ENCODE measurements around the gene TMC8. TPM values are rescaled to one million over a fixed set of nuclear protein-coding genes. Genes with fewer than 3 reads are reported as not detected.

The TMC8 gene
- total RNA-seq, 1 experiment from 2014 or later: not detected

GRCh38 chr17:78120537-78120936, 10.0 kb upstream of the TMC8 start:
- H3K36me3 ChIP-seq (ENCODE audit: control insufficient read depth, insufficient read depth, low read length): peaks cover 3% of the 10 kb centered on the region; the same call in 1 of the 2 replicates
- ChIA-PET CTCF (no interaction called here), POLR2A (interaction anchor here (0.6 kb wide), 1 partner anchor 20 kb away, joined by 4 read pairs; no protein-coding TSS in a partner anchor)
- no peak for DNase-seq
- Mint-ChIP-seq H3K27me3 (ENCODE audit: insufficient read depth, unreplicated experiment) (no peaks in the 10 kb centered on the region), H3K4me3 (ENCODE audit: unreplicated experiment) (no peak overlapping the region), H3K27ac (ENCODE audit: unreplicated experiment) (no peak overlapping the region), H3K36me3 (ENCODE audit: insufficient read depth, unreplicated experiment) (peaks cover 22% of the 10 kb centered on the region), H3K9me3 (ENCODE audit: unreplicated experiment) (no peaks in the 10 kb centered on the region), H3K4me1 (ENCODE audit: low read depth, unreplicated experiment) (no peaks in the 10 kb centered on the region)
- H3K4me3 ChIP-seq (ENCODE audit: low read depth, low read length): no peak overlapping the region
- BruUV-seq (replicated peaks): no TSS peak
- no peaks in the 10 kb centered on the region for H3K9me3 ChIP-seq
- no peaks in the 10 kb centered on the region for H3K27me3 ChIP-seq (replicated peaks; ENCODE audit: control insufficient read depth, insufficient read depth, low read length)
- intact Hi-C loops (cut with micrococcal nuclease; ENCODE audit: unreplicated experiment): no loop called here
- H3K4me1 ChIP-seq: no peaks in the 10 kb centered on the region
- no peak for TF ChIP-seq CTCF (IDR thresholded peaks at IDR 0.05; ENCODE audit: insufficient read depth in 1 of 2, low read depth in 1 of 2, low read length in 1 of 2, severe bottlenecking in 1 of 2, unreplicated experiment in 1 of 2)

- Histone ChIP-seq H3K27me3 (replicated peaks; ENCODE audit: control insufficient read depth, insufficient read depth, low read length) (no peaks in the 10 kb centered on the region), H3K36me3 (ENCODE audit: control insufficient read depth, insufficient read depth, low read length) (peaks cover 5% of the 10 kb centered on the region; the same call in 1 of the 2 replicates), H3K4me1 (no peaks in the 10 kb centered on the region), H3K9me3 (no peaks in the 10 kb centered on the region), H3K4me3 (ENCODE audit: low read depth, low read length) (no peak overlapping the region)
- ChIA-PET CTCF (no interaction called here), POLR2A (interaction anchor here (0.6 kb wide), 1 partner anchor 19 kb away, joined by 4 read pairs; no protein-coding TSS in a partner anchor)
- H3K4me3 Mint-ChIP-seq (ENCODE audit: unreplicated experiment): no peak overlapping the region
- no peaks in the 10 kb centered on the region for H3K27me3 Mint-ChIP-seq (ENCODE audit: insufficient read depth, unreplicated experiment)
- DNase-seq: no peak
- H3K4me1 Mint-ChIP-seq (ENCODE audit: low read depth, unreplicated experiment): no peaks in the 10 kb centered on the region
- no peak for TF ChIP-seq CTCF (IDR thresholded peaks at IDR 0.05; ENCODE audit: insufficient read depth in 1 of 2, low read depth in 1 of 2, low read length in 1 of 2, severe bottlenecking in 1 of 2, unreplicated experiment in 1 of 2)
- no TSS peak for BruUV-seq (replicated peaks)
- intact Hi-C loops (cut with micrococcal nuclease; ENCODE audit: unreplicated experiment): no loop called here
- peaks cover 22% of the 10 kb centered on the region for H3K36me3 Mint-ChIP-seq (ENCODE audit: insufficient read depth, unreplicated experiment)
- no peaks in the 10 kb centered on the region for H3K9me3 Mint-ChIP-seq (ENCODE audit: unreplicated experiment)
- H3K27ac Mint-ChIP-seq (ENCODE audit: unreplicated experiment): no peak overlapping the region
Measured at GRCh38 chr17:78120971-78121800, 9.4 kb upstream of the TMC8 start.

- 0 out of 2 replicates have a peak, but pooled peaks cover 6% of the 10 kb centered on the region for H3K4me1 ChIP-seq
- no peaks in the 10 kb centered on the region for H3K27me3 ChIP-seq (replicated peaks; ENCODE audit: control insufficient read depth, insufficient read depth, low read length)
- H3K9me3 ChIP-seq: no peaks in the 10 kb centered on the region
- no peaks in the 10 kb centered on the region for H3K27me3 Mint-ChIP-seq (ENCODE audit: insufficient read depth, unreplicated experiment)
- ChIA-PET CTCF (no interaction called here), POLR2A (no interaction called here)
- H3K4me1 Mint-ChIP-seq (ENCODE audit: low read depth, unreplicated experiment): no peaks in the 10 kb centered on the region
- peaks cover 5% of the 10 kb centered on the region; the same call in 1 of the 2 replicates for H3K36me3 ChIP-seq (ENCODE audit: control insufficient read depth, insufficient read depth, low read length)
- no peaks in the 10 kb centered on the region for H3K9me3 Mint-ChIP-seq (ENCODE audit: unreplicated experiment)
- no peak overlapping the region for H3K27ac Mint-ChIP-seq (ENCODE audit: unreplicated experiment)
- H3K36me3 Mint-ChIP-seq (ENCODE audit: insufficient read depth, unreplicated experiment): peaks cover 22% of the 10 kb centered on the region
- intact Hi-C loops (cut with micrococcal nuclease; ENCODE audit: unreplicated experiment): no loop called here
- no peak overlapping the region for H3K4me3 ChIP-seq (ENCODE audit: low read depth, low read length)
- no TSS peak for BruUV-seq (replicated peaks)
- no peak overlapping the region for H3K4me3 Mint-ChIP-seq (ENCODE audit: unreplicated experiment)
- TF ChIP-seq CTCF (IDR thresholded peaks at IDR 0.05; ENCODE audit: insufficient read depth in 1 of 2, low read depth in 1 of 2, low read length in 1 of 2, severe bottlenecking in 1 of 2, unreplicated experiment in 1 of 2): no peak
- no peak for DNase-seq
Measured at GRCh38 chr17:78121801-78122215, 8.8 kb upstream of the TMC8 start.

All from Caco-2 (cell line).